DOHH2 (cell line): Measurements from ENCODE around the gene MMAB.

ENCODE experiments used
- H3F3A ChIP-seq: fragments of 200-600 bp; sonication (generic), shearing (Covaris generic); 2 replicates; pipeline ENCODE4 v1.6.0; 2016; ENCODE audit warnings: antibody characterized with exemption, mild to moderate bottlenecking; ENCODE audit not compliant: control insufficient read depth, insufficient read depth
- H3K27ac ChIP-seq: fragments of 200-600 bp; sonication (generic); 2 replicates; pipeline ENCODE4 v1.5.1; 2014; ENCODE audit warnings: low read depth, mild to moderate bottlenecking, low read length, moderate library complexity
- H3K27me3 ChIP-seq: fragments of 200-600 bp; sonication (generic); 2 replicates; pipeline ENCODE4 v1.6.1; 2014; ENCODE audit warnings: mild to moderate bottlenecking, low read length, mixed read lengths; ENCODE audit not compliant: control insufficient read depth
- H3K36me3 ChIP-seq: fragments of 200-600 bp; sonication (generic); 2 replicates; pipeline ENCODE4 v1.6.1; 2014; ENCODE audit warnings: mild to moderate bottlenecking, low read length, moderate library complexity, mixed read lengths; ENCODE audit not compliant: control insufficient read depth
- H3K4me1 ChIP-seq: fragments of 200-600 bp; sonication (generic); 2 replicates; pipeline ENCODE4 v1.6.1; 2014; ENCODE audit warnings: mild to moderate bottlenecking, low read length, mixed read lengths; ENCODE audit not compliant: control insufficient read depth
- H3K4me2 ChIP-seq: fragments of 200-600 bp; sonication (generic); 2 replicates; pipeline ENCODE4 v1.6.0; 2014; ENCODE audit warnings: mild to moderate bottlenecking, low read length, moderate library complexity
- H3K4me3 ChIP-seq: fragments of 200-600 bp; sonication (generic); 2 replicates; pipeline ENCODE4 v1.5.1; 2014; ENCODE audit warnings: mild to moderate bottlenecking, low read length, mixed read lengths
- H3K79me2 ChIP-seq: fragments of 200-600 bp; sonication (generic); 2 replicates; pipeline ENCODE4 v1.6.1; 2014; ENCODE audit warnings: mild to moderate bottlenecking, low read length, mixed read lengths; ENCODE audit not compliant: control insufficient read depth
- H3K9me2 ChIP-seq: fragments of 200-600 bp; sonication (generic); replicated peaks from 2 replicates; pipeline ENCODE4 v1.6.1; 2014; ENCODE audit warnings: mild to moderate bottlenecking, low read length, mixed read lengths; ENCODE audit not compliant: control insufficient read depth
- H3K9me3 ChIP-seq: fragments of 200-600 bp; sonication (generic); 2 replicates; pipeline ENCODE4 v1.6.1; 2014; ENCODE audit warnings: antibody characterized with exemption, low read length, mixed read lengths; ENCODE audit not compliant: control insufficient read depth, insufficient read depth
- H4K20me1 ChIP-seq: fragments of 200-600 bp; sonication (generic); 2 replicates; pipeline ENCODE4 v1.6.0; 2014; ENCODE audit warnings: low read depth, mild to moderate bottlenecking, antibody characterized with exemption, low read length, moderate library complexity; ENCODE audit not compliant: control insufficient read depth, insufficient read depth
- CTCF ChIP-seq: fragments of 200-600 bp; sonication (generic); IDR thresholded peaks from one replicate; pipeline ENCODE4 v1.5.1; 2014; ENCODE audit warnings: antibody characterized with exemption, mild to moderate bottlenecking, low read depth, low read length; ENCODE audit not compliant: poor library complexity, severe bottlenecking
- EZH2phosphoT487 ChIP-seq: fragments of 200-600 bp; sonication (generic); IDR thresholded peaks from 2 replicates; pipeline ENCODE4 v1.6.1; 2017; ENCODE audit warnings: borderline replicate concordance, mild to moderate bottlenecking, antibody characterized with exemption, low read length, moderate library complexity, mixed read lengths

The MMAB gene

GRCh38 chr12:109572506-109572845 is 828 bp downstream of the MMAB start:
- H3K4me2 ChIP-seq = peak overlapping the region; percentile 82

GRCh38 chr12:109571773-109572505 is 1.4 kb downstream of the MMAB start:
- Histone ChIP-seq H3K27ac (peak overlapping the region; percentile 78), H3F3A (no peaks in the 10 kb centered on the region; the same call in 1 of the 2 replicates), H3K9me3 (no peaks in the 10 kb centered on the region), H3K4me3 (peak overlapping the region; percentile 98), H3K36me3 (peaks cover 85% of the 10 kb centered on the region), H3K4me1 (peaks cover 25% of the 10 kb centered on the region), H3K79me2 (peaks cover 49% of the 10 kb centered on the region), H3K27me3 (no peaks in the 10 kb centered on the region), H3K9me2 (no peaks in the 10 kb centered on the region), H4K20me1 (no peaks in the 10 kb centered on the region), H3K4me2 (peak overlapping the region; percentile 82)
- TF ChIP-seq EZH2phosphoT487 (no peak), CTCF (no peak)

More at GRCh38 chr12:109572506-109572845, 828 bp downstream of the MMAB start:
- Histone ChIP-seq H3K36me3 (peaks cover 85% of the 10 kb centered on the region), H3K4me3 (peak overlapping the region; percentile 98), H3K27ac (peak overlapping the region; percentile 78), H3K4me1 (peaks cover 25% of the 10 kb centered on the region), H3K27me3 (no peaks in the 10 kb centered on the region), H3K79me2 (peaks cover 51% of the 10 kb centered on the region), H4K20me1 (no peaks in the 10 kb centered on the region), H3K9me3 (no peaks in the 10 kb centered on the region), H3F3A (no peaks in the 10 kb centered on the region; the same call in 1 of the 2 replicates), H3K9me2 (no peaks in the 10 kb centered on the region)
- no peak for TF ChIP-seq EZH2phosphoT487
- TF ChIP-seq CTCF = no peak

GRCh38 chr12:109568486-109568885 is 4.8 kb downstream of the MMAB start:
- peaks cover 14% of the 10 kb centered on the region for H3K4me1 ChIP-seq
- H3K9me3 ChIP-seq = no peaks in the 10 kb centered on the region; the same call in 1 of the 2 replicates
- H3F3A ChIP-seq = no peaks in the 10 kb centered on the region; the same call in 1 of the 2 replicates
- H3K36me3 ChIP-seq = peaks cover 90% of the 10 kb centered on the region
- H3K27me3 ChIP-seq = no peaks in the 10 kb centered on the region
- no peak overlapping the region for H3K4me2 ChIP-seq
- H3K79me2 ChIP-seq = peaks cover 25% of the 10 kb centered on the region
- no peak for TF ChIP-seq CTCF
- no peak for TF ChIP-seq EZH2phosphoT487
- no peaks in the 10 kb centered on the region for H3K9me2 ChIP-seq
- no peak overlapping the region for H3K4me3 ChIP-seq
- no peak overlapping the region for H3K27ac ChIP-seq
- no peaks in the 10 kb centered on the region for H4K20me1 ChIP-seq
